Activated T-cell treated with anti-CD3 and anti-CD28 coated beads, Interleukin-2, amount 50 U/mL, for 1 hour (primary cell): ENCODE results near the gene HSPA12B.

Source experiments
- DNase-seq: peaks from one replicate; pipeline ENCODE4 v3.0.0-alpha.2; 2020

HSPA12B gene

GRCh38 chr20:3767427-3768341 is 35.2 kb downstream of the HSPA12B start, which contains the start of gene ADISSP:
Gene ADISSP (minus strand): TSS chr20:3767753. CDS start chr20:3760100, 7,653 bp downstream.
- peak; percentile 95 for DNase-seq

GRCh38 chr20:3768342-3769130 is 36.1 kb downstream of the HSPA12B start:
- peak; percentile 84 for DNase-seq

- DNase-seq, result no peak
Measured at GRCh38 chr20:3771552-3772058, 39.1 kb downstream of the HSPA12B start.

GRCh38 chr20:3775457-3776108 is 43.1 kb downstream of the HSPA12B start:
- no peak for DNase-seq

GRCh38 chr20:3777381-3777715 is 44.9 kb downstream of the HSPA12B start:
- DNase-seq, result no peak

GRCh38 chr20:3777716-3778629 is 45.5 kb downstream of the HSPA12B start:
- peak; percentile 66 for DNase-seq

GRCh38 chr20:3778976-3779375 is 46.5 kb downstream of the HSPA12B start:
- no peak for DNase-seq

- DNase-seq, result peak; percentile 47
Measured at GRCh38 chr20:3781153-3781910, 48.8 kb downstream of the HSPA12B start, which contains the start of gene SPEF1. Gene SPEF1 (minus strand): TSS chr20:3781448. CDS start chr20:3781287, 161 bp downstream.

- no peak for DNase-seq
Measured at GRCh38 chr20:3782597-3782996, 50.1 kb downstream of the HSPA12B start.

- no peak for DNase-seq
Measured at GRCh38 chr20:3783068-3783489, 50.6 kb downstream of the HSPA12B start.

- no peak for DNase-seq
Measured at GRCh38 chr20:3783511-3784195, 51.2 kb downstream of the HSPA12B start.

GRCh38 chr20:3784216-3784853 is 51.9 kb downstream of the HSPA12B start:
- no peak for DNase-seq

- no peak for DNase-seq
Measured at GRCh38 chr20:3784863-3785239, 52.4 kb downstream of the HSPA12B start.

GRCh38 chr20:3785240-3786125 is 53.0 kb downstream of the HSPA12B start:
- DNase-seq, result no peak

- DNase-seq, result peak; percentile 60
Measured at GRCh38 chr20:3786126-3786484, 53.6 kb downstream of the HSPA12B start.

- peak; percentile 94 for DNase-seq
Measured at GRCh38 chr20:3786665-3787323, 54.3 kb downstream of the HSPA12B start, which contains the start of gene CENPB. Gene CENPB (minus strand): TSS chr20:3786740. CDS start chr20:3786483, 257 bp downstream.

- no peak for DNase-seq
Measured at GRCh38 chr20:3787324-3788014, 55.0 kb downstream of the HSPA12B start.
